Coronary artery (tissue), 2 donors: ENCODE measurements around the gene TMEM63B.

Source experiments
- DNase-seq: peaks from one replicate; pipeline ENCODE4 v3.0.0-alpha.2; 2017; ENCODE audit warnings: low spot score
- H3K27ac ChIP-seq, 2 donors: fragments of 200-600 bp; sonication (generic); one replicate each; pipeline ENCODE4 v1.5.1; 2016 to 2019
- H3K4me3 ChIP-seq: fragments of 200-600 bp; sonication (generic); 2 replicates; pipeline ENCODE4 v1.5.1; 2016; ENCODE audit warnings: mild to moderate bottlenecking, moderate library complexity
- TF ChIP-seq, protein P1 (sequence below): fragments of 200-600 bp; sonication (generic); IDR thresholded peaks from one replicate; pipeline ENCODE4 v1.5.1; 2019; ENCODE audit warnings: antibody characterized with exemption

TMEM63B gene

DNA sequence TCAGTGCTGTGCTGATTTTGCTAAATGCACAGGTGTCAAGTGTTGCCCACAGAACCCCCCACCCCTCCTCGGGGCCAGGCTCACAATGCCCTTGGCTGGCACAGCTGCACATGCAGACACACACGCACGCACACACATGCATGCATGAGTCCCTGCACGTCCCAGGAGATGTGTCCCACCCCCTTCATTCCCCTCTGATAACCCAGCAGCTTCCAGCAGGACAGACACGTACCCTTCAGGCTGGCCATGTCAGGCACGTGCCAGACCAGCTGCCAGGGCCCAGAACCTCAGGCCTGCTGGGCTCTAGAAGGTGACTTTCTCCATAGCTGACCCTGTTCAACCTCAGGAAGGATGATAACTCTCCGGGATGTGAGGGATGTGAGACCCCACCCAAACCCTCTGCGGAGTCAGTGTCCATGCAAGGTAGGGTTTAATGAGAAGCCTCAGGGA is 44.5 kb upstream of the TMEM63B start:
- no peak overlapping the region for H3K27ac ChIP-seq
- H3K4me3 ChIP-seq, result no peak overlapping the region
- TF ChIP-seq, protein P1, sequence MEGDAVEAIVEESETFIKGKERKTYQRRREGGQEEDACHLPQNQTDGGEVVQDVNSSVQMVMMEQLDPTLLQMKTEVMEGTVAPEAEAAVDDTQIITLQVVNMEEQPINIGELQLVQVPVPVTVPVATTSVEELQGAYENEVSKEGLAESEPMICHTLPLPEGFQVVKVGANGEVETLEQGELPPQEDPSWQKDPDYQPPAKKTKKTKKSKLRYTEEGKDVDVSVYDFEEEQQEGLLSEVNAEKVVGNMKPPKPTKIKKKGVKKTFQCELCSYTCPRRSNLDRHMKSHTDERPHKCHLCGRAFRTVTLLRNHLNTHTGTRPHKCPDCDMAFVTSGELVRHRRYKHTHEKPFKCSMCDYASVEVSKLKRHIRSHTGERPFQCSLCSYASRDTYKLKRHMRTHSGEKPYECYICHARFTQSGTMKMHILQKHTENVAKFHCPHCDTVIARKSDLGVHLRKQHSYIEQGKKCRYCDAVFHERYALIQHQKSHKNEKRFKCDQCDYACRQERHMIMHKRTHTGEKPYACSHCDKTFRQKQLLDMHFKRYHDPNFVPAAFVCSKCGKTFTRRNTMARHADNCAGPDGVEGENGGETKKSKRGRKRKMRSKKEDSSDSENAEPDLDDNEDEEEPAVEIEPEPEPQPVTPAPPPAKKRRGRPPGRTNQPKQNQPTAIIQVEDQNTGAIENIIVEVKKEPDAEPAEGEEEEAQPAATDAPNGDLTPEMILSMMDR, result no peak
- DNase-seq, result no peak

DNA sequence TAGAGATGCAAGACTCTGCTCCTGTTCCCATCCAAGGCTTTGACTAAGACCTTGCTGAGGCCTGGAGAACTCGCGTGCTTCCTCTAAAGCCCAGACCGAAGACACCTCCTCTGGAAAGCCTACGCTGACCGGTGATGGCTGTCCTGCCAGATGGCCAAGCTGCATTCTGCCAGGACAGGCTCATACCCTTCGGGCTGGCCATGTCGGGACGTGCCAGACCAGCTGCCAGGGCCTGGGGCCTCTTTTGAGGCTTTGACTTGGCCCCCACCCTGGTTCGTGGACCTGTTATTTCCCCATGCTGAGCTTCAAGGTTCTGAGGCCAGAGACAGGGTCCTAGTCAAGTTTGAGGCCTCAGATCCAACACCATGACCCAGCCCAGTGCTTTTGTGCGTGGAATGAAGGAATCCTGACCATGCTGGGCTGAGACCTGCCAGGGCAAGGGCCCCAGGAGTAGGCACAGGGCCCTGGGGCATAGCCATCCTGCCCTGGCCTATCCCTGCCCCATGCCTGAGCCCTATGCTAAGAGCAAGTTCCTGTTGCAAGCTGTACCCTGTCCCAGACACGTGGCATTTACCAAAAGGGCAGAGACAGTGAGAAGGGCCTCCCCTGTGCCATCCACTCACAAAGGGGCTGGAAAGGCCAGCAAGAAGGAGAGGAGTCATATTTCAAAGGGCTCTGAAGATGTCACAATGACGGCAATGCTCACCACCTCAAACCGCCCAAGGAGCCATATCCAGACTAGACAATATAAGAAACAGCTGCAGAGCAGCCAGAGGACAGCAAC is 42.9 kb upstream of the TMEM63B start:
- Histone ChIP-seq H3K27ac (no peak overlapping the region), H3K4me3 (no peak overlapping the region)
- TF ChIP-seq, protein P1, result no peak
- no peak for DNase-seq

DNA sequence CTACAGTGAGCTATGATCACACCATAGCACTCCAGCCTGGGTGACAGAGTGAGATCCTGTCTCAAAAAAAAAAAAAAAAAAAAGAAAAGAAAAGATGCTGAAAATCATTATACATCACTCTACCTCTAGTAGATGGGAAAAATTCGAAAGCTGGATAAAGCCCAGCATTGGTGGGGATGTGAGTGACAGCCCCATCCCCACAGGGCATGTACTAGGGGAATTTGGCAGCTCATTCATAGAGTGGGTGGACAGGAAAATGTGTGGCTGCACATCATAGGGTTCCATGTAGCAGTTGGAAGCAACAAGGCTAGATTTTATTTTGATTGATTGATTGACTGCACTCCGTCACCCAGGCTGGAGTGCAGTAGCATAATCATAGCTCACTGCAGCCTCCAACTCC is 42.1 kb upstream of the TMEM63B start:
- DNase-seq, result no peak
- TF ChIP-seq, protein P1, result no peak
- no peak overlapping the region for H3K4me3 ChIP-seq
- no peak overlapping the region for H3K27ac ChIP-seq

DNA sequence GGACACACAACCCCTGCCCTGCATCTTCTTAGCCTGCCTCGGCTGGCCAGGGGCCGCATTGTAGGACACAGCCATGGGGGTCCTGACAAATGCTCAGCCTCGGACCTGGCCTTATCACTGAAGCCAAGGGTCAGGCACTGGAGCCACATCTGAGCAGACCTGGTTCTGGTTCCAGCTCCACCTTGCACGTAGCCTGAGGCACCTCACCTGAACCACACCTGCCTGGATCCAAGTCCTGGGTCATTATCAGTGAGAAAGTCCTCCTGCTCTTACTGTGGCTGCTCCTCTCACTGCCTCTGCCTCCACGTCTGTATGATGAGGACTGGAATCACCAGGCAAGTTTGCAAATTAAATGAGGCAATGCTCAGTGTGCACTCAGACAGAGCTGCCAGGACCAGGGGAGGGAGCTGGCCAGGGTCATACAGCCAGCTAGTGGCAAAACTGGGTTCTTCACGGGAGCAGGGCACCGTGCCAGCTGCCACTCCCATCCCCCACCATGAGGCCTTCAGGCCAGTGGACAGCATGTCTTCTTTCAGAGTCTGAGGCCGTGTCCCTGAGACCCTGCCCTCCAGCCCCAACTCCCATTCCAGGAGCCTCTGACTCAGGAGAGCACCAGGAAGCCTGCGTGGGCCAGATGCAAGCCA is 40.3 kb upstream of the TMEM63B start:
- Histone ChIP-seq H3K27ac (no peak overlapping the region), H3K4me3 (no peak overlapping the region)
- DNase-seq, result no peak
- TF ChIP-seq, protein P1, result no peak

DNA sequence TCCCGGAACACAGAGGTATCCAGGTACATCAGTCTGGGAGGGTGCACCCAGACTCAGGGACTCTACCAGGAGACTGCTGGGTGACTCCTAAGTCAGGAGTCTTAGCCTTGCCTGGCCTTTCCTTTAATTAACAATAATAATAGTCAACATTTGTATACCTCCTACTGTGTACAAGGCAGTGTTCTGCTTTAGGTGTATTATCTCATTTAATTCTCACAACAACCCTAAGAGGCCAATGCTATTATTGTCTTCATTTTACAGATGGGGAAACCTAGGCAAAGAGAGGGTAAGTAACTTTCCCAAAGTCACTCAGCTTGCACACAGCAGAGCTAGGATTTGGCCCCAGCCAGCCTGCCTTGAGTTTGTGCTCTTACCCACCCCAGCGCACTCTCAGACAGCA is 39.7 kb upstream of the TMEM63B start:
- no peak for DNase-seq
- TF ChIP-seq, protein P1, result no peak
- Histone ChIP-seq H3K4me3 (no peak overlapping the region), H3K27ac (no peak overlapping the region)

DNA sequence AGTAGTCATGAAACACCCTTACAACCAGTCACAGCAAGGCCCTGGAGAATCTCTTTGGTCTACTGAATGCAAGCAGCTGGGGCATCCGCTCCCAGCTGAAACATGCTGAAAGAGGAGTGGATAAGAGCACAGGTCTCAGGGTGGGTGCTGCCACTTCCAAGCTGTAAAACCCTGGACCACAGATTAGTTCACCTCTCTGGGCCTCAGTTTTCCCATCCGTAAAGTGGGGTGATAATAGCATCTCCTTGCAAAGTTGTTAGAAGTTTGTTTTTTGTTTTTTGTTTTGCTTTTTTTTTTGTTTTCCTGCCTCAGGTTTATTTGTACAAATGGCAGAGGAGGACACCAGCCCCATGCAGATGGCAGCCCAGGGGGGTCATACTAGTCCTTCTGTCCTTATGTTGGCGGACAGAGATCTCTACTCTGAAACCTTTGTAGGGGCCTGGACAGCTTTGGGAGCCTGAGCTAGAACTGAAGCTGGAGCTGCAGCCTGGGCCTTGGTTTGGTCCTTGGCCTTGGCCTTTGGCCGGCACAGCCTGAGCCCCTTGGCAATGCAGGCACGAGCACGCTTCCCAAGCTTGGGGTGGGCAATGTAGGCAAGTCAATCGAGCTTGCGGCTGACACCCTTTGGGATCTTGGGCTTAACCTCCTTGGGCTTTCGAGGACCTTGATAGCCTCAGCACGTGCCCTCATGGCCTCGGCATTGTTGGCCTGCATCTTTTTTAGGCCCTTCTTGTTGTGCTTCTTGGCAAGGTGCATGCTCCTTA is 38.3 kb upstream of the TMEM63B start:
- DNase-seq, result no peak
- TF ChIP-seq, protein P1, result no peak
- no peak overlapping the region for H3K4me3 ChIP-seq
- no peak overlapping the region for H3K27ac ChIP-seq
